Neuronal stem cell (in vitro differentiated cells): Measurements from ENCODE around the gene BCL11B.

Experiments
- DNase-seq: peaks from one replicate; pipeline ENCODE4 v3.0.0-alpha.2; 2013; ENCODE audit warnings: low spot score
- H2AFZ ChIP-seq: one replicate; pipeline ENCODE4 v1.6.1; 2013; ENCODE audit warnings: mild to moderate bottlenecking, low read length, inconsistent platforms
- H2AK5ac ChIP-seq: 2 replicates; pipeline ENCODE4 v1.6.1; 2013; ENCODE audit warnings: low read depth, mild to moderate bottlenecking, inconsistent platforms, low read length, moderate library complexity, mixed read lengths
- H2BK120ac ChIP-seq: 2 replicates; pipeline ENCODE4 v1.6.1; 2013; ENCODE audit warnings: low read depth, mild to moderate bottlenecking, inconsistent platforms, low read length, moderate library complexity, mixed read lengths
- H2BK12ac ChIP-seq: one replicate; pipeline ENCODE4 v1.6.1; 2013; ENCODE audit warnings: low read length, inconsistent platforms
- H2BK15ac ChIP-seq: 2 replicates; pipeline ENCODE4 v1.6.1; 2013; ENCODE audit warnings: mild to moderate bottlenecking, low read length, inconsistent platforms, mixed read lengths
- H2BK5ac ChIP-seq: one replicate; pipeline ENCODE4 v1.6.1; 2013; ENCODE audit warnings: inconsistent platforms, mild to moderate bottlenecking, low read length, moderate library complexity
- H3K14ac ChIP-seq: one replicate; pipeline ENCODE4 v1.6.1; 2013; ENCODE audit warnings: low read length, inconsistent platforms
- H3K18ac ChIP-seq: 2 replicates; pipeline ENCODE4 v1.6.1; 2013; ENCODE audit warnings: low read length, inconsistent platforms
- H3K23ac ChIP-seq: 2 replicates; pipeline ENCODE4 v1.6.1; 2013; ENCODE audit warnings: low read depth, mild to moderate bottlenecking, mixed read lengths, low read length, inconsistent platforms; ENCODE audit not compliant: poor library complexity
- H3K27ac ChIP-seq: replicated peaks from 3 replicates; pipeline ENCODE4 v1.5.1; 2013; ENCODE audit warnings: low read length, inconsistent platforms
- H3K27me3 ChIP-seq, 3 experiments: 2 replicates each; pipeline ENCODE4 v1.6.1; 2013; ENCODE audit warnings: low read length in 3 of 3, mild to moderate bottlenecking in 2 of 3, inconsistent platforms in 1 of 3, low read depth in 1 of 3, mixed read lengths in 1 of 3, moderate library complexity in 1 of 3; ENCODE audit not compliant: control insufficient read depth in 3 of 3, insufficient read depth in 3 of 3
- H3K36me3 ChIP-seq, 2 donors: replicated peaks in 1 of 2; 2 replicates each; pipeline ENCODE4 v1.6.1; 2013; ENCODE audit warnings: low read length in 2 of 2; ENCODE audit not compliant: control insufficient read depth in 2 of 2, insufficient read depth in 2 of 2
- H3K4ac ChIP-seq: 2 replicates; pipeline ENCODE4 v1.6.1; 2013; ENCODE audit warnings: inconsistent platforms, mild to moderate bottlenecking, low read length, moderate library complexity
- H3K4me1 ChIP-seq, 2 donors: 1 replicate in 1 of 2; 2 replicates in 1 of 2; pipeline ENCODE4 v1.6.1; 2013; ENCODE audit warnings: low read length in 2 of 2, low read depth in 1 of 2; ENCODE audit not compliant: control insufficient read depth in 2 of 2, insufficient read depth in 1 of 2
- H3K4me2 ChIP-seq: one replicate; pipeline ENCODE4 v1.6.1; 2013; ENCODE audit warnings: mild to moderate bottlenecking, low read length, inconsistent platforms; ENCODE audit not compliant: insufficient read depth, poor library complexity, severe bottlenecking
- H3K4me3 ChIP-seq, 2 donors: 2 replicates each; pipeline ENCODE4 v1.5.1; 2013; ENCODE audit warnings: low read length in 2 of 2, mild to moderate bottlenecking in 2 of 2, inconsistent platforms in 1 of 2, moderate library complexity in 1 of 2
- H3K79me1 ChIP-seq: one replicate; pipeline ENCODE4 v1.6.1; 2013; ENCODE audit warnings: low read depth, mild to moderate bottlenecking, inconsistent platforms, low read length, moderate library complexity
- H3K9ac ChIP-seq: one replicate; pipeline ENCODE4 v1.6.1; 2013; ENCODE audit warnings: mild to moderate bottlenecking, low read depth, low read length, inconsistent platforms; ENCODE audit not compliant: poor library complexity
- H3K9me3 ChIP-seq, 2 donors: replicated peaks in 1 of 2; 2 replicates each; pipeline versions ENCODE3 to v1.6.1; 2013; ENCODE audit warnings: low read length in 2 of 2, mild to moderate bottlenecking in 2 of 2, inconsistent platforms in 1 of 2, low read depth in 1 of 2, mixed read lengths in 1 of 2, moderate library complexity in 1 of 2; ENCODE audit not compliant: control insufficient read depth in 2 of 2, insufficient read depth in 1 of 2
- H4K8ac ChIP-seq: one replicate; pipeline ENCODE4 v1.6.1; 2013; ENCODE audit warnings: low read depth, mild to moderate bottlenecking, inconsistent platforms, low read length, moderate library complexity
- H4K91ac ChIP-seq: one replicate; pipeline ENCODE4 v1.6.1; 2013; ENCODE audit warnings: low read length, low read depth, mild to moderate bottlenecking, inconsistent platforms; ENCODE audit not compliant: poor library complexity
- WGBS, 2 donors: extraction: QIAGEN DNeasy Blood & Tissue Kit; methylation state at CpG; one replicate each; pipeline ENCODE4 v1.1.7; 2013; ENCODE audit warnings: missing lambda C conversion rate in 2 of 2, mixed read lengths in 1 of 2; ENCODE audit not compliant: insufficient read length in 2 of 2, insufficient replicate concordance in 1 of 2; ENCODE audit errors: extremely low coverage in 2 of 2; 5-methylcytosine and 5-hydroxymethylcytosine counted together

The BCL11B gene

GRCh38 chr14:99320105-99320572, 48.1 kb upstream of the BCL11B start:
- H2BK5ac ChIP-seq, result no peak overlapping the region
- no peak overlapping the region for H3K4ac ChIP-seq
- H3K27ac ChIP-seq, result no peak overlapping the region
- H2AFZ ChIP-seq, result no peak overlapping the region
- peak overlapping the region; percentile 91 for H2AK5ac ChIP-seq
- WGBS, 2 donors, result no CpG with 5 or more reads among the region's 23 CpGs
- H2BK12ac ChIP-seq, result no peak overlapping the region
- no peak overlapping the region for H4K8ac ChIP-seq
- H3K18ac ChIP-seq, result no peak overlapping the region
- H3K9ac ChIP-seq, result no peak overlapping the region
- peaks cover 2 to 10% of the 10 kb centered on the region in 2 donors for H3K4me1 ChIP-seq
- H3K4me2 ChIP-seq, result peak overlapping the region; percentile 14
- peaks cover 0 to 3% (median 0%) of the 10 kb centered on the region in 3 experiments for H3K27me3 ChIP-seq
- no peak overlapping the region for H3K14ac ChIP-seq
- H3K79me1 ChIP-seq, result no peaks in the 10 kb centered on the region
- H3K9me3 ChIP-seq, result no peaks in the 10 kb centered on the region
- no peak overlapping the region for H3K4me3 ChIP-seq
- no peak overlapping the region for H2BK120ac ChIP-seq
- H2BK15ac ChIP-seq, result peak overlapping the region; percentile 33
- no peaks in the 10 kb centered on the region for H3K36me3 ChIP-seq
- no peak overlapping the region for H4K91ac ChIP-seq
- peak; percentile 53 for DNase-seq
- H3K23ac ChIP-seq, result peak overlapping the region; percentile 29

GRCh38 chr14:99318959-99319295, 46.9 kb upstream of the BCL11B start:
- Histone ChIP-seq H2AK5ac (no peak overlapping the region), H4K8ac (no peak overlapping the region), H3K18ac (peak overlapping the region; percentile 12), H3K4me2 (no peak overlapping the region), H2BK12ac (no peak overlapping the region), H3K4me3 (peak overlapping the region in 1 of 2 donors; percentile 14), H2AFZ (peak overlapping the region; percentile 45), H3K14ac (no peak overlapping the region), H3K27ac (no peak overlapping the region), H3K4ac (no peak overlapping the region), H3K79me1 (no peaks in the 10 kb centered on the region), H3K27me3 (peaks cover 0 to 5% (median 0%) of the 10 kb centered on the region in 3 experiments), H2BK15ac (no peak overlapping the region), H3K9ac (no peak overlapping the region), H2BK5ac (no peak overlapping the region), H3K9me3 (no peaks in the 10 kb centered on the region), H3K23ac (no peak overlapping the region), H2BK120ac (no peak overlapping the region), H3K36me3 (no peaks in the 10 kb centered on the region), H3K4me1 (peaks cover 5 to 10% of the 10 kb centered on the region in 2 donors), H4K91ac (no peak overlapping the region)
- no peak for DNase-seq
- WGBS, 2 donors, result no CpG with 5 or more reads among the region's 6 CpGs

- Histone ChIP-seq H3K23ac (no peak overlapping the region), H2BK15ac (no peak overlapping the region), H3K14ac (no peak overlapping the region), H2AFZ (peak overlapping the region; percentile 45), H3K4ac (no peak overlapping the region), H3K27me3 (peaks cover 0 to 5% (median 0%) of the 10 kb centered on the region in 3 experiments), H3K9ac (no peak overlapping the region), H3K36me3 (no peaks in the 10 kb centered on the region), H3K4me2 (no peak overlapping the region), H4K8ac (no peak overlapping the region), H3K4me3 (peak overlapping the region in 1 of 2 donors; percentile 48), H3K27ac (no peak overlapping the region), H2BK5ac (no peak overlapping the region), H3K9me3 (no peaks in the 10 kb centered on the region), H4K91ac (no peak overlapping the region), H3K18ac (peak overlapping the region; percentile 52), H2AK5ac (no peak overlapping the region), H3K79me1 (no peaks in the 10 kb centered on the region), H3K4me1 (peaks cover 7 to 10% of the 10 kb centered on the region in 2 donors), H2BK120ac (no peak overlapping the region), H2BK12ac (no peak overlapping the region)
- no peak for DNase-seq
- WGBS, 2 donors, result no CpG with 5 or more reads among the region's 13 CpGs
Measured at GRCh38 chr14:99318091-99318958, 46.3 kb upstream of the BCL11B start.

- H3K27me3 ChIP-seq, result peaks cover 0 to 5% (median 0%) of the 10 kb centered on the region in 3 experiments
- no CpG with 5 or more reads among the region's 9 CpGs for WGBS, 2 donors
- no peak overlapping the region for H3K18ac ChIP-seq
- peaks cover 7 to 10% of the 10 kb centered on the region in 2 donors for H3K4me1 ChIP-seq
- no peaks in the 10 kb centered on the region for H3K36me3 ChIP-seq
- no peak overlapping the region for H3K23ac ChIP-seq
- no peak overlapping the region for H3K4me3 ChIP-seq
- no peak overlapping the region for H2BK5ac ChIP-seq
- no peak overlapping the region for H3K4ac ChIP-seq
- no peaks in the 10 kb centered on the region for H3K79me1 ChIP-seq
- H4K8ac ChIP-seq, result no peak overlapping the region
- no peak overlapping the region for H4K91ac ChIP-seq
- no peaks in the 10 kb centered on the region for H3K9me3 ChIP-seq
- H3K4me2 ChIP-seq, result no peak overlapping the region
- no peak overlapping the region for H3K27ac ChIP-seq
- no peak overlapping the region for H2AFZ ChIP-seq
- H2BK12ac ChIP-seq, result no peak overlapping the region
- DNase-seq, result no peak
- H2AK5ac ChIP-seq, result no peak overlapping the region
- H2BK15ac ChIP-seq, result no peak overlapping the region
- H3K14ac ChIP-seq, result no peak overlapping the region
- no peak overlapping the region for H3K9ac ChIP-seq
- H2BK120ac ChIP-seq, result no peak overlapping the region
Measured at GRCh38 chr14:99317231-99318090, 45.5 kb upstream of the BCL11B start.
